HG03159 (cell line): ENCODE data around the gene COLQ.

ENCODE experiments used
- ATAC-seq: cut with Tn5 transposase; IDR thresholded peaks from one replicate; pipeline ENCODE4 v1.9.1; 2021; ENCODE audit warnings: mild to moderate bottlenecking, moderate library complexity; ENCODE audit not compliant: unreplicated experiment

Gene COLQ

DNA sequence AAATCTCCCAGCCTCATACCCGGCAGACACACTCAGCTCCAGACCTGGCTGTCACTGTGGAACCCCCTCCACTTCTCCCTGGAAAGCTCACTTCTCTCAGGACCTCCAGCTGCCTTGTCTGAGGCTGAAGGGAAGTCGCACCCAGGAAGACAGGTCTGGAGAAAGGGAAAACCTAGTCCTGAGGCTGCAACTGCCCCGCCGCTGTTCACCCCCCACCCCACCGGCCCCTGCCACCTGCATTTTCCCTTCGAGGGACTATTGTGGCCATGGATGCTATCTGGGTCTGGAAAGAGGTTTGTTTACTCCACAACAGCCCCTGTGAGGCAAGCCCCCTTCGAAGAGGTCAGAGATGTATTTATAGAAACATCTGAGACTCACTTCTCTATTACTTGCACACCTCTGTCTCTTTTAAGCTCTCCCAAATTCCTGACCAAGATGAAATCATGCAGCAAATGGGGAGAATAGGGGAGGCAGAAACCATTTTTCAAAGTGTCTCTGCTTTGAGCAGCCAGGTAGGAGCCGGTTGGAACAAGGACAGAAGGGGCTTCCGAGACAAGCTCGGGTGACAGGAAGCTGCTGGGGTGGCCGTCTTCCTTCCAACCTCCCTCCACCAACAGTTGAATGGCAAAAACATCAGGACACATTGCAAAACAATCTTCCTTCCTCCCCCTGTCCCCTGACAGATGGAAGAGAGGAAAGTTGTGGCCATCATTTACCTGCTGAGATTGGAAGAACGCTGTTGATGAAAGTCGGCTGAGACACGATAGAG lies 518 bp downstream of the COLQ start:
- ATAC-seq, result no peak

DNA sequence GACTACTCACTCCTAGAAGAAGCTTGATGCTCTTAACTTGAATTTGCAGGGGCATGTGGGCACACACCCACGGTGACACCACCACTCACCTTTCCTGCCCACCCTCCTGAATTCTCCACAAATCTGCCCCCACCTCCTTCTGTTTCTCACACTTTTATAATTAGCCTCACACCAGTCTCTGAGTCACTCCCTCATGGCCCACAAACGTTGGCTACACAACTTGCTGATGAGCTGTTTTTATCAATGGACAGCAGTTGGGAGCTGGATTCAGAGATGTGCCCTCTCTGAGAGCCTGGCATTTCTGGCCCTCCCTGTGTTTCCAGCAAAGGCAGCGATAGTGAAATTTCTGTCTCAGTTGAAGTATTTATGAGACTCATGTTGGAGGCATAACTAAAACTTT lies 1.3 kb downstream of the COLQ start:
- ATAC-seq, result no peak

DNA sequence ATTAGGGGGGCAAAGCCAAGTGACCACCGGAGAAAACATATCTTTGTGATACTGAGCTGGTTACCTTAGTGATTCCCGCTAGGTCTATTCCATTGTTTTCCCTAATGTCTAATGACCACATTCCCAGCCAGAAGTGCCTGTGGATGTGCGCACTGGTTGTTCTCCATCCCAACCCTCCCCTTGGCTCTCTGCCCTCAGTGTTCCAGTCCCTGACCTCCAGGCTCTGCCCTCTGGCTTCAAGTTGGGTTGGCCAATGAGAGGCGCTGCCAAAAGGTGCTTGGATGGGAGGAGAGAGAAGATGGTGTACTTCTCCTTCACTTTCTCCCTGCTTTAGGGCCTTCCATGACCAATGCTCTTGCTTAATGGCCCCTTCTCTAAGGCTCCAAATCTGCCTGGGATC lies 2.4 kb downstream of the COLQ start:
- ATAC-seq, result no peak

DNA sequence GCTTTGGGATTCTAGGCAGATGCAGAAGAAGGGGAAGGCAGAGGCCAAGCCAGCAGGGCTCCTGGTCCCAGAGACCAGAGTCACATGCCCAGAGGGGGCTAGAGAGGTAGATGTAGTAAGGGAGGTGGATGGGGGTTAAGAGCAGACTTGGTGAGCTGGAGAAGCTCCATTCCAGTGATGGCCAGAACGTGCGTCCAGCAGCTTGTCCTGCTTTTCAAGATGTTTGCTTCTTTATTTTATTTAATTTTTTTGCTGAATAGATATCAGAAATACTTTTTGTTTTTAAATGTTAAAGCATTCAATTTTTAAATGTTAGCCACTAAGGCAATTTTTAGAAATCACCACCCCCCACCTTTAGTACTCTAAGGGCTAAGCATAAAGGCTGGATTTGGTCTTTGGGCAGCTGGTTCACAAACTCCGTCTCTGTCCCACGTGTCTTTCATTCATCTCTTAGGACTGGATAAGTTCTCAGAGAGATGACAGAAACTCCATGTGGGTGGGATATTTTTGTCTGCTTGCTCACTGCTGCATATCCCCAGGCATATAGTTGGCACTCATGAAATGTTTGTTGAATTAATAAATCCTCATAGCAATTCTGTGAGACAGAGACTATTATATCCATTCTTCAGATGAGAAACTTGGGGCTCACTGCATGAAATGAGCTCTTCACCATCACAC lies 6.7 kb downstream of the COLQ start:
- no peak for ATAC-seq

DNA sequence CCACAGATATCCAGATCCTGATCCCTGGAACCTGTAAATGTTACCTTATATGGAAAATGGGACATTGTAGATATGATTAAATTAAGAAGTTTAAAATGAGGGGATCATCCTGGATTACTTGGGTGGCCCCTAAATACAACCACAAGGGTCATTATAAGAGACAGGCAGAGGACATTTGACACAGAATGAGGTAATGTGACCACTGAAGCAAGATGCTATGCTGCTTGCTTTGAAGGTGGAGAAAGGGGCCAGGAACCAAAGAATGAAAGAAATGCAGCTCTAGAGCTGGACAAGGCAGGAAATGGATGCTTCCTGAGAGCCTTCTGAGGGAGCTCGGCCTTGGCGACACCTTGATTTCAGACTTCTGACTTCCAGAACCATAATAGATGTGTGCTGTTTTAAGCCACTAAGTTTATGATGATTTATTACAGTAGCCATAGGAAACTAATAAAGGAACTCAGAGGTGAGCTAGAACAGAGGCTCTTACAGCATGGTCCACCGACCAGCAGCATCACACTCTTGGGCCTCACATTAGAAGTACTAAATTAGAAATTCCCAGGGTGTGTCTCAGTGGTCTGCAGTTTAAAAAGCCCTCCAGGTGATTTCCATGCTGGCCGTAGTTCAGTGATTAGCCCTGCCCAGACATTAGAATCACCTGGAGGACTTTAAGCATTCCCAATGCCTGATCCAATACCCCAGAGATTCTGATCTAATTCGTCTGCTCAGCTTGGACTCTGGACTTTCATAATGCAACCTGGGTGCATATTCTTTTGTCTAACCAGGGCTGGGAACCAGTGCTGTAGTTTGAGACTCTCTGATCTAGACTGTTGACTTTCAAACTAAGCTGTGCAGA lies 7.5 kb downstream of the COLQ start:
- ATAC-seq, result no peak

DNA sequence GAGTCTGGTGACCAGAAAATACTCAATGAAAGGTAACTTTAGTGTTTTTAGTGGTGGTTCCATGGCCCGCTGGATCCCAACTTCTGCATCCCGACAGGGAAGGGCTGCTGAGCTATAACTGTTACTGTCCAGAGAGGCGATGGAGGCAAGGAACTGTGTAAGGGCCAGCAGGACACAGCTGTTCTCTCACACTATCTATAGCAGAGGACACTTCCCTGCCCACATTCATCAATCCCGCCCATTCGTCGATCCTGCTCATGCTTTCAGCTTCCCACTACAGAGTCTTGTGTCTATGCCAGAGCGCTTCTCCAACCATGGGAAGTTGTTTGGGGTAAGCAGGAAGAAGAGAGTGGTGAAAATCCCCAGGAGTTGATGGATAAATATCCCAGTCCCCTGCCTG lies 8.4 kb downstream of the COLQ start:
- ATAC-seq, result no peak

DNA sequence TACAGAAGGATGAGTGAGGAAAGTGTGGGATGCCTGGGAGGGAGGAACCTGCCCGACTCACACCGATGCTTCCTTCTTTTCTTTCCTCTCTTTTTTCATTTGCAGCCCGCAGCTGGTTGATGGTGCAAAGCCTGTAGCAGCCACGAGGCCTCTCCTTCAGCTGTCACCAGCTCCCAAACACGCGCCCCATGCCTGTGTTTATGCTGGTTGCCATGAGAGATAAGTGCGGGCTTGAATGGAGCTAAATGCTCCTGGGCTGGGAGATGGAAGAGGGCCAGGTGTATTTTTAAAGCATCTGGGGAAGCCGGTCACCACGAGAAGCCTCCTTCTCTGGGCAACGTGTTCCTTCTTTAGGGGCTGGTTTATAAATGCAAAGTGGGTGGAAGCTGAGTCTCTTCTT lies 9.3 kb downstream of the COLQ start:
- no peak for ATAC-seq

DNA sequence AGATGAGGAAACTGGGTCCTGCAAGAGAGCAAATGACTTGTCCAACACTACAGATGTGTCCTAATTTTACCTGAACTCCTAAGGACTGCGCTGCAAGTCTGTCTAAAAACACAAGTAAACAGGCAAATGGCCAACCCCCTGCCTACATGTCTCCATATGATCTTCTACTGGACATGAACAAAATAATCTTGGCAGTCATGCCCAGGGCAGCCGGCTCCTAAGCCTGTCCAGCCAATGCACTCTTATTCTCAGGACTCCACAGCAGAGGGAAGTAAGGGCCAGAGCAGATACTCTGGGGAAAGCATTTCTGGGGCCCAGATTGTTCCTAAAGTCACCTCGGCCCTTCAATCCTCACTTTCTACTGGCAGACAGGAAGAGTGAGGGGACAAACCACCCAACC lies 10.3 kb downstream of the COLQ start:
- ATAC-seq, result no peak

DNA sequence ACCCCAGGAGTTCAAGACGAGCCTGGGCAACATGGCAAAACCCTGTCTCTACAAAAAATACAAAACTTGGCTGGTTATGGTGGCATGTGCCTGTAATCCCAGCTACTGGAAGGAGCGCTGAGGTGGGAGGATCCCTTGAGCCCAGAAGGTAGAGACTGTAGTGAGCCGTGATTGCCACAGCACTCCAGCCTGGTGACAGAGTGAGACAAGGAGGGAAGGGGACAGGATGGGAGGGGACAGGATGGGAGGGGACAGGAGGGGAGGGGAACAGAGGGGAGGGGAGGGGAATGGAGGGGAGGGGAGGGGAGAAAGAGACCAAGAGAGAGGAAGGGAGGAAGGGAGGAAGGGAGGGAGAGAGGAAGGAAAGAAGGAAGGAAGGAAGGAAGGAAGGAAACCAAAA lies 11.0 kb downstream of the COLQ start:
- no peak for ATAC-seq

DNA sequence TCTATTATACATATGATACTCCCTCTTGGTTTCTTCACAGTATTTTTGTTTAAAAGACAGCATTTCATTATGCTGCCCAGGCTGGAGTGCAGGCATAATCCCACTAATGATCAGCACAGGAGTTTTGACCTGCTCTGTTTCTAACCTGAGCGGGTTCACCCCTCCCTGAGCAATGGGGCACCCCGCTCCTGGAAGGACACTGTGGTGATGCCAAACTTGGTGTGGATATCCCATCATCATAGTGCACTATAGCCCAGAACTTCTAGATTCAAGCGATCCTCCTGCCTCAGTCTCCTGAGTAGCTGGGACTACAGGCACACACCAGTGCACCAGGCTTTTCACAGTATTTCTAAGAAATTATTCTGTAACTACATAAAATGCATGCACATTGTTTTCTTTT lies 14.9 kb downstream of the COLQ start:
- ATAC-seq, result no peak

DNA sequence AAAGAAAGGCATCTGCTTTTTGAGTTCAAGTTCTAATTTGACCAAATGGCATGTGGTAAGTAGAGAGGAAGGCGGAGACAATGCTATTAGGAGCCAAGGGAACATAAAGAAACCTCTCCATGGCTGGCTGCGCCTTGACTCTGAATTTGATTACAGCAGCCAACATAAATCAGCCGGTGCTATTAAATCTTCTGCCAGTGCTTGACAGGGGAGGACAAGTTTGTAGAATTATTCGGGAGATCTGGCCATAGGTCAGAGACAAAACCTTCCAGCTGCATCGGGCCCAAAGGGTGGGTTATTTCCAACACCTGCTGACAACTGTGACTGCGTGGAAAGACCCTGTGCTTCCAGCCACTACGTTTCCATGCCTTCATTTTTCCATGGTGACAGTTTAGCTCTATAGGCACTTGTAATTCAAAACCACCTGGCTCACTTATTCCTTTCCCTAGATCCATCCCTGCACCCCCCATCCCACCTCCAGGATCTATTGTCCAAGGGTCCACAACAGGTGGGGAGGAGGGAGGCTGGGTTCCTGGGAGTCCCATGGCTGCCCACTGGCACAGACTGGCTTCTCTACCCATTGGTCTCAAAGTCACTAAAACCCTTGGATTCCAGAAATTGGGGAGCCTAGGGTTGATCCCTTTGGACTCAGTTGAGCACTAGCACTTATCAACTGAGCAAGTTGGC lies 15.9 kb downstream of the COLQ start:
- ATAC-seq, result no peak

DNA sequence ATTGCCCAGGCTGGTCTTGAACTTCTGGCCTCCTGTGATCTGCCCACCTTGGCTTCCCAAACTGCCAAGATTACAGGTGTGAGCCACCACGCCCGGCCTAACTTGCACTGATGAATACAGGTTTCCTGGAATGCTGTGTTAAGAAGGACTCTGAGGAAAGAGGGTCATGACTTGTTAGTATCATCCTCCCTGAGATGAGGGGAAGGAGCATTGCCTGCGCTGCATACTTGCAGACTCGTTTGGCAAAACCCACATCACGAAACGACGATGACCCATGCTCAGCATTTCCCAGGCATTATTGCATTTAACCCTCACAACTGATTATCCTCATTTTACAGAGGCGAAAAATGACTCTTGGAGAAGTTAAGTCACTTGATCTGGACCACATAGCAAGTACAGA lies 18.9 kb downstream of the COLQ start:
- no peak for ATAC-seq

DNA sequence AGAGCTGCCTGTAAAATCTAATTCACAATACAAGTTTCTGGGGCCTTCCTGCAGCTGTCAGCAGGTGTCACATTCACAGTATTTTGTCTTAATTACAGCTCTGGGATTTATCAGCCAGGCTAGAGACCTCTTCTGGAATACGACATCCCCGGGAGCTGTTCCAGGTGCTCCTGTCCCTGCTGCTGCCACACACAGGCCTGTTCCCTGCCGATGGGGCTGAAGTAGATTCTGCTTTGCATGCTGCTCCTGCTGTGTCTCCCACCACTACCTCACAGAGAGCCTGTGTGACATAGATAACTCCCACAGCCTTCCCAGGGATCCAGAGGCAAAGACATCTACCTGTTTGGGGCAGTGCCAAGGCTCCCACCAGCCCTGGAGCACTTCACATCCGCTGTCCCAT lies 20.4 kb downstream of the COLQ start:
- ATAC-seq, result no peak

DNA sequence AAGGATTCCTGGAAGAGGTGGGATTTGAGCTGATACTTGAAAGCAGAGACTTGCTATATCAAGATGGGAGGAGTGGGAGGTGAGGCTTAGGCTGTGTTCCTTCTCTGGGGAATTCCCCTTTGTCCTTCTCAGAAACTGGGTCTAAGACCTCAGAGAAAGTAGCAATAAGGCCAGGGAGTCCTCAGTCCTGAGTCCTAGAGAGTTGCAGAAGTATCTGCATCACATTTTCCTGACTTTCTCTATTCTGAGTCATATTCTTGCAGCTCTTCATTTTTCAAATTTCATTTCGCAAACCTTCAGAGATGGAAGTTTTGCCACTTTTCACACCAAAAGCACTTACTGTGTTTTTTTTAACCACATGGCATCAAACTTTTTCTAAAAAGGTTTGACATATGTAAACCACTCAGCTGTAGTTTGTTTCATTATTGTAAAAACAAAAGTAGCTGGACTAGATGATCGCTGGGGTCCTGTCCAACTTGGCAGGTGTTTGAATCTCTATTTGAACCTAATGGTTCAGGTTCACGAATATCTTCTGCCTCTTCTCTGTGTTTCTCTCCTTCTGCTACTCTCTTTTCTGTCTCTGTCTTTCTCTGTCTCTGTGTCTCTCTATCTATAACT lies 21.3 kb downstream of the COLQ start:
- ATAC-seq, result no peak

DNA sequence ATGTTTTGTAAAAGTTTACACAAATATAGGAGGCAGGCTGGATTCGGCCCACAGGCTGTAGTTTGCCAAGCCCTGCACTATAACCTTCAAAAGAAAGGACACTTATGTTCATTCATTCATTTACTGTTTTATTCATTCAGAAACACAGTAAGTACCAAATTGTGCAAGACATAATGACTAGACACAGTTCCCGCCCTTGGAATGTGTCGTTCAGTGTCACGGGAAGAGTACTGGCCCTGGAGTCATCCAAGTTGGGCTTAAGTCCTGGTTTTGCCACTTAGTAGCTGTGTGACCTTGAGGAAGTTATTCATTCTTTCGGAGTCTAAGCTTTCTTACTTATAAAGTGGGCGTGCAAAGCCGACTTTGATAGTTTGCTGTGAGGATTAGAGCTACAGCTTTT lies 22.0 kb downstream of the COLQ start:
- ATAC-seq, result no peak

DNA sequence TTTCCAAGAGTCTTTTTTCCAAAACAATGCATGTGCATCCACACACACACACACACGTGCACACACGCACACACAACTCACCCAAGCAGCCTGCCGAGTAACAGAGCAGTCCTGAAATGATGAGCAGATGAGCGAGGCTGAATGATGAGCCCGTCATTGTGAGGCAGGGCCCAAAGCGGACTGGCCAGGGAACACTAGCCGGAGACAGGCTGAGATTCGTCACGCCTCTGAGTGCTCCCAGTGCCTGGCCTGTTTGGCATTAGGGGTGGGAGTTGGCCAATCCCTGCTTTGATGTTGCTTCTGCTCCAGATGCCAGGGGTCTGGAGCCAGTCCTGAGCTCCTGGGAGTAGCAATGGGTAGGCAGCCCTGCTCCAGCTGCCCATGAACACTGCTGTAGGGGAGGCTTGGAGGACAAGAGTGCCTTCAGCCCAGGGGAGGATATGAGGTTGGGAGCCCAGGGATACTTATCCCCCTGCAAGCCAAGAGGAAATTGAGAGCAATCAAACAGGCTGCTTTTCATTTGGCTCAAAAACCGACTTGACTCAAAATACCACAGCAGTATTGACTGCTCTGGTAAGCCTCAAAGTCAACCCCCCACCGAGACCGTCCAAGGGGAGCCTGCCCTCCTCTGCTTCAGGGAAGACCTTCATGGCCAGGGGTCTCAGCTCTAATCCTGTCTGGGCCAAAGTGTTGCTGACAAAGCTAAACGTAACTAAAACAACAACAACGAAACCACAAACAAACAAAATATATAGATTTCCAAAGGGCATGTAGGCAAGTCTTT lies 22.9 kb downstream of the COLQ start:
- no peak for ATAC-seq

DNA sequence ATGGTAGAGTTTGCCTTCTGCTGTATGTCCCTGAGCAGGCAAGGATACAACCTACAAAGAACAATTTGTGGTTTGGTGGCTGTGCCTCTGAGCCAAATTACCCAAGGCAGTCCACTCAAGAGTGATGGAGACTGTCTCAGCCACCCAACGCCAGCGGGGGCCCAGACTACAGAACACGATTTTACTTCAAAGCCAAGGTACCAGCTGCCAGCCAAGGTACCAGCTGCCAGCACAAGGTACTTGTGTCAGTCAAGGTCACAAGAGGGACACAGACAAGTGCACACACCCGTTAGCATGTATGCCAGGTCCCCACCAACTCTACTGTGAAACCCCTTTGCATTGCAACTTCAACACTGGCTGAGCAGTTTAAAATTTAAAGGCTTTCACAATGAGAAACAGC lies 23.5 kb downstream of the COLQ start:
- ATAC-seq, result no peak

DNA sequence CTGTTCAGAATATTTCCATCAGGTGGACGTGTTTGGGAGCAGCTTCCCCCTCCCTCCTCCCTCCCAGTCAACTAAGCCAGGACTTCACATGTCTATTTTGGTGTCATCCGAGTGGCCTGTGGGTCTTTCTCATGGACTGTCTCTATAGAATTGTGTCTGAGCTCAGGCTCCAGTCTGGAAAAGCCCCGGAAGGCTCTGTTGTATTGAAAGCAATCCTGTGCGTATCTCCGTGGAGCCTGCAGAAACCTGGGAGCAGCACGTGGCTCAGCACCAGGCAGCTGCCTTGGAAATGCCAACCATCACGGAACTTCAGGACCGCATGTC lies 25.2 kb downstream of the COLQ start:
- no peak for ATAC-seq

DNA sequence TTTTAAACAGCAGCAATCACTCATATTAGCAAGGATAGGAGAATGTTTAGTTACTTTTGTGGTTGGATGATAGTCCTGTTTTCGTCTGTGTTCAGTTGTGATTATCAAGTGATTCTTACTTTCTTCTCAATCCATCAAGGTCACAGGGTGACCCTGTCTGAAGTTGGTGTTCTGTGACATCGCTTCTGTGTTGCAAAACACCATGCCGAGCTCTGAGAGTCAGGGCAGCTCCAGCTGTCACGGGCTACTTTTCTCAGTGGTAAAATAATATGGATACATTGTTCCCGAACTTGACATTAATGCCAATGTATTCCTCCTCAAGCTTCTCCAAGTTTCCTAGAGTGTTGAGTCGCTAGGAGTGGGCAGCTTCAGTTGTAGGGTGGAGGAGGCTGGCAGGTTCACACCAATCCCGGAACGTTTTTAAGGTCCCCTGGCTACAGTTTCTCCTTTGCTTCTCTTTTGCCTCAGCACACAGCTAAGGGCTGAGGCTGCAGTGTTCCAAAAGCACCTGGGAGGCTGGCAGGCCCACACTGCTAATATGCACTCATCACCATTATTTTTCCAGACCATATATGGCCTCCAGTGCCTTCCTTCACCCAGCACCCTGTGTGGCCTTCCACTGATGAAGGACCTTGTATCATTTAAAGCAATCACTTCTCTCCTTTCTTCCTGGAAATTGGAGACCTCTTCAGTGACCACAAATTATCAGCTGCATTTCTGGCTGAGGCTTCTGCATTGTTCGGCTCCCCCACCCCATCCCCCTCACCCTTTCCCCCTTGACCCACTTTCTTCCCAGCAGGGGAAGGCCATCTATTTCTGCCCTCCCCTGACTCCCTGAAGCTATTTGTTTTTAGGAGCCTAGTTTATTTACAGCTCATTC lies 25.8 kb downstream of the COLQ start:
- no peak for ATAC-seq
